ENCODE measurements around the gene ATP5ME.
"Not testable (repeated sequence)": the region's sequence is repeated elsewhere in the genome, so short reads cannot be mapped to it uniquely, and the experiment has no call there.

The ATP5ME gene

GRCh38 chr4:683982-684622 lies 10.0 kb upstream of the ATP5ME start:
- no peak for DNase-seq (ENCODE audit: low read depth)

GRCh38 chr4:683247-683897 lies 9.3 kb upstream of the ATP5ME start:
- no peak for DNase-seq (ENCODE audit: low read depth)

- no peak for DNase-seq (ENCODE audit: low read depth)
Measured at GRCh38 chr4:682490-683172, 8.6 kb upstream of the ATP5ME start.

GRCh38 chr4:681736-682451 lies 7.8 kb upstream of the ATP5ME start:
- DNase-seq (ENCODE audit: low read depth) = no peak

- DNase-seq (ENCODE audit: low read depth) = no peak
Measured at GRCh38 chr4:680928-681645, 7.0 kb upstream of the ATP5ME start.

- no peak for DNase-seq (ENCODE audit: low read depth)
Measured at GRCh38 chr4:680551-680927, 6.5 kb upstream of the ATP5ME start.

- no peak for DNase-seq (ENCODE audit: low read depth)
Measured at GRCh38 chr4:680091-680490, 6.0 kb upstream of the ATP5ME start.

- no peak for DNase-seq (ENCODE audit: low read depth)
Measured at GRCh38 chr4:679629-680028, 5.6 kb upstream of the ATP5ME start.

GRCh38 chr4:679104-679481 lies 5.0 kb upstream of the ATP5ME start:
- no peak for DNase-seq (ENCODE audit: low read depth)

GRCh38 chr4:678331-679103 lies 4.4 kb upstream of the ATP5ME start:
- no peak for DNase-seq (ENCODE audit: low read depth)

GRCh38 chr4:677431-678293 lies 3.6 kb upstream of the ATP5ME start:
- no peak for DNase-seq (ENCODE audit: low read depth)

- no peak for DNase-seq (ENCODE audit: low read depth)
Measured at GRCh38 chr4:676871-677235, 2.8 kb upstream of the ATP5ME start.

- no peak for DNase-seq (ENCODE audit: low read depth)
Measured at GRCh38 chr4:675980-676870, 2.1 kb upstream of the ATP5ME start.

- DNase-seq (ENCODE audit: low read depth) = no peak
Measured at GRCh38 chr4:675036-675882, 1.2 kb upstream of the ATP5ME start.

- no peak for DNase-seq (ENCODE audit: low read depth)
Measured at GRCh38 chr4:673349-674091, 556 bp downstream of the ATP5ME start.

GRCh38 chr4:671769-672168 lies 2.3 kb downstream of the ATP5ME start:
- no peak for DNase-seq (ENCODE audit: low read depth)

- DNase-seq (ENCODE audit: low read depth) = not testable (repeated sequence)
Measured at GRCh38 chr4:669806-670559, 4.1 kb downstream of the ATP5ME start.

Data from T-helper 22 cell (primary cell).